OCI-LY1 (cell line): Measurements from ENCODE around the gene L3MBTL4.

Experiments
- EZH2 ChIP-seq: fragments of 200-600 bp; sonication (generic), shearing (Covaris generic); IDR thresholded peaks from 2 replicates; pipeline ENCODE4 v1.8.0; 2017; ENCODE audit warnings: borderline replicate concordance, mixed run types, mild to moderate bottlenecking, antibody characterized with exemption, low read length, moderate library complexity, mixed read lengths
- TF ChIP-seq, protein P1 (sequence below): fragments of 200-600 bp; sonication (generic), shearing (Covaris generic); IDR thresholded peaks from 2 replicates; pipeline ENCODE4 v1.5.1; 2017; ENCODE audit warnings: mild to moderate bottlenecking, antibody characterized with exemption, low read length, moderate library complexity, mixed read lengths

DNA sequence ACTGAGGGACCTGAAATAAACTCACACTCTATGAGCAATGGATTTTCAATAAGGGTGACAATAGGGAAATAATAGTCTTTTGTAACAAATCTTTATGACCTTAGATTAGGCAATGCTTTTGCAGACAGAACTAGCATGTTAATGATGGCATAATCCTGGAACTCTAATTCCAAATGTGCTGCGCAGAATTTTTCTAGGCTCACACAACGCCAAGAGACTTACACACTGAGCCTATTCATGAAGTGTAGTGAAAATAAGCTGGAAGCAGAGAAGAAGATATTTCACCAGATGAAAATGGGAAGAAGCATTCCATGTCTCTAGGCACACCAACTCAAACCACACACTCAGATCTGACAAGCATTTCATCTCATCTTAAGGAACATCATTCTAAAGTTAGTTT lies 178.5 kb downstream of the L3MBTL4 start:
- TF ChIP-seq, protein P1, sequence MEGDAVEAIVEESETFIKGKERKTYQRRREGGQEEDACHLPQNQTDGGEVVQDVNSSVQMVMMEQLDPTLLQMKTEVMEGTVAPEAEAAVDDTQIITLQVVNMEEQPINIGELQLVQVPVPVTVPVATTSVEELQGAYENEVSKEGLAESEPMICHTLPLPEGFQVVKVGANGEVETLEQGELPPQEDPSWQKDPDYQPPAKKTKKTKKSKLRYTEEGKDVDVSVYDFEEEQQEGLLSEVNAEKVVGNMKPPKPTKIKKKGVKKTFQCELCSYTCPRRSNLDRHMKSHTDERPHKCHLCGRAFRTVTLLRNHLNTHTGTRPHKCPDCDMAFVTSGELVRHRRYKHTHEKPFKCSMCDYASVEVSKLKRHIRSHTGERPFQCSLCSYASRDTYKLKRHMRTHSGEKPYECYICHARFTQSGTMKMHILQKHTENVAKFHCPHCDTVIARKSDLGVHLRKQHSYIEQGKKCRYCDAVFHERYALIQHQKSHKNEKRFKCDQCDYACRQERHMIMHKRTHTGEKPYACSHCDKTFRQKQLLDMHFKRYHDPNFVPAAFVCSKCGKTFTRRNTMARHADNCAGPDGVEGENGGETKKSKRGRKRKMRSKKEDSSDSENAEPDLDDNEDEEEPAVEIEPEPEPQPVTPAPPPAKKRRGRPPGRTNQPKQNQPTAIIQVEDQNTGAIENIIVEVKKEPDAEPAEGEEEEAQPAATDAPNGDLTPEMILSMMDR, result no peak
- no peak for TF ChIP-seq EZH2
